GM12891 (cell line): Measurements from ENCODE around the gene PHLDB3.
A peak's percentile ranks its signal among the peaks of the same experiment; 100 is the strongest.

Experiments
- PAX5 ChIP-seq: IDR thresholded peaks from 2 replicates; pipeline ENCODE4 v1.6.1; 2011; ENCODE audit warnings: low read length, moderate library complexity, mild to moderate bottlenecking; ENCODE audit not compliant: insufficient read depth, severe bottlenecking
- POLR2A ChIP-seq: IDR thresholded peaks from 2 replicates; pipeline ENCODE4 v1.6.1; 2011; ENCODE audit warnings: low read depth, low read length, control low read depth
- POLR2AphosphoS5 ChIP-seq: IDR thresholded peaks from 2 replicates; pipeline ENCODE4 v1.6.1; 2011; ENCODE audit warnings: low read depth, low read length, control low read depth
- SPI1 ChIP-seq: IDR thresholded peaks from 2 replicates; pipeline ENCODE4 v1.6.1; 2011; ENCODE audit warnings: low read depth, low read length, control low read depth
- TAF1 ChIP-seq: IDR thresholded peaks from 2 replicates; pipeline ENCODE4 v1.6.1; 2011; ENCODE audit warnings: low read depth, low read length, control low read depth

DNA sequence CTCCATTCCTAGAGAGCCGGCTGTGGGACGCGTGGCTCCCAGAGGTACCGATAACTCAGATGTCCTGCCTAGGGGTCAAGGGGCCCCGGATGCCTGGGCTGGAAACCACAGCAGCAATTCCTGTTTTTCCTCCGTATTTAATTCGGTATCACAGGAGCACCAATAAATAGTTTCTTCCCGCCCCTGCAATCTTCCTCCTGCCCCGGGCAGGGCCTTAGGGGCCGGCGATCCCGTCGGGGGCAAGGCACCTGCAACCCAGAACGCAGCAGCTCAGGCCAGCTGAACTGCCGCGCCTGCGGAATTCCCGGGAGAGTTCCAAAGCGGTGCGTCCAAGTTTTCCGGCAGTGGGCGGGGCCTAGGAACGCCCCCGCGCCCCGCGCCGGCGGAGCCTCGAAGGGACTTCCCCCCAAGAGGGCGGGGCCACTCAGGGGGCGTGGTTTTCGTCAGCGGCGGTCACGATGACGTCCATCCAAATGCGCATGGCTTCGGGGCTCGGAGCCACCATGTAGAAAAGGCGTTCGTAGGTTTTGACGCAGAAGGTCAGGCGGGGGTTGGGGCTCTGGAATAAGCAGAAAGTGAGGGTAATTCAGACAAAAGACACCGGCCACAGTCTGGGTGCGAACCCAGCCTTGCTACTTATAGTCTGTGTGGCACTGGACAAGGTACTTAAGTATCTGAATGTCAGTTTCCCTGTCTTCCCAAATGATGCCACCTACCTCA lies 29.4 kb downstream of the PHLDB3 start:
- TF ChIP-seq PAX5 (no peak), POLR2AphosphoS5 (no peak), POLR2A (0 out of 2 replicates have a peak, but pooled peaks have one; percentile 21), SPI1 (peak; percentile 50), TAF1 (0 out of 2 replicates have a peak, but pooled peaks have one; percentile 13)
